GM21515 (cell line): ENCODE results near the gene CPEB3.
"Not testable (repeated sequence)": the region's sequence is repeated elsewhere in the genome, so short reads cannot be mapped to it uniquely, and the experiment has no call there.

ENCODE experiments used
- ATAC-seq: cut with Tn5 transposase; IDR thresholded peaks from one replicate; pipeline ENCODE4 v1.9.1; 2021; ENCODE audit not compliant: unreplicated experiment

The CPEB3 gene

DNA sequence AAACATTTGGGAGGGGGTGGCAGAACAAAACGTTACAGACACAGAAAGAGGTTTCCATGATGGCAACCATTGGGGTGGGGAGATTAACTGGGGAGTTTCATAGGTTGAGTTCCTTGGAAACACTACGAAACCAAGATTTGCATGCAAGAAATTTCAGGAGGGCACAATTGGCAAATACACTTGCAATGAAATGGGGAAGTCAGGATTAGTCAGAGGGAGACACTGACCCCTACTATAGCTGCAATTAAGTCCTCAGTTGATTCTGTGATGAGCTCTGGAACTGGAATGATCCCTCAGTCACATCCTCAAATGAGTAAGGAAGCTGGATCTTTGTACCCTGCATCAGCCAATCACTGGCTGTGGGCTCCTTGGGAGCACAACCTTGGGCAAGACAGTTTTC, 22.1 kb downstream of the CPEB3 start:
- ATAC-seq, result no peak

DNA sequence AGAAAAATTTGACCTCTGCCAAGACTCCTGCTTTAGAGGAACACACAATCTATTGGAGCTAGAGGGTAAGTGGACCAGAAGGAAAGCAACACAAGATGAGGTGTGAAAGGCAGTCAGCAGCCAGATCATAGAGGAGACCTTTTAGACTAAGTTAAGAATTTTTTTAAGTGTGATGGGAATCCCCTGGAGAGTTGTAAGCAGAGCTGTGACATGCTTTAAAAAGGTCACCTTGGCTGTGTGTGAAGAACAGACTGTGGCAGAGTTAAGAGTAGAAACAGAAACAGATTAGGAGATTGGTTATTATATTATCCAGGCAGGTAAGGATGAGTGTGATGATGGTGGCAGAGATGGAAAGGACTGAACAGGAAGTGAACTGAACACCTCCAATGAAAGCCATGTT, 23.5 kb downstream of the CPEB3 start:
- no peak for ATAC-seq

DNA sequence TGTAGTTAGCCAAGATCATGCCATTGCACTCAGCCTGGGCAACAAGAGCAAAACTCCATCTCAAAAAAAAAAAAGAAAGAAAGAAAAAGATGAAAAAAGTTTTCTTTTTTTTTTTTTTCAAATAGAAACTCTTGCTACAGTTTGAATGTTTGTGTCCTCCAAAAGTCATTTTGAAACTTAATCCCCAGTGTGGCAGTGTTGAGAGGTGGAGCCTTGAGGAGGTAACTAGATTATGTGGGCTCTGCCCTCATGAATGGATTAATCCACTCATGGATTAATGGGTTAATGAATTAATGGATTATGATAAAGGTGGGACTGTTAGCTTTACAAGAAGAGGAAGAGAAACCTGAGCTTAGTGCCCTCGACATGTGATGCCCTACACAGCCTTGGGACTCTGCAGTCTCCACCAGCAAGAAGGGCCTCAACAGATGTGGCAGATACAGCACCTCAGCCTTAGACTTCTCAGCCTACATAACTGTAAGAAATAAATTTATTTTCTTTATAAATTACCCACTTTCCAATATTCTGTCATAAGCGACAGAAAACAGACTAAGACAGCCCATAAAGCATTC, 25.1 kb downstream of the CPEB3 start:
- no peak for ATAC-seq

DNA sequence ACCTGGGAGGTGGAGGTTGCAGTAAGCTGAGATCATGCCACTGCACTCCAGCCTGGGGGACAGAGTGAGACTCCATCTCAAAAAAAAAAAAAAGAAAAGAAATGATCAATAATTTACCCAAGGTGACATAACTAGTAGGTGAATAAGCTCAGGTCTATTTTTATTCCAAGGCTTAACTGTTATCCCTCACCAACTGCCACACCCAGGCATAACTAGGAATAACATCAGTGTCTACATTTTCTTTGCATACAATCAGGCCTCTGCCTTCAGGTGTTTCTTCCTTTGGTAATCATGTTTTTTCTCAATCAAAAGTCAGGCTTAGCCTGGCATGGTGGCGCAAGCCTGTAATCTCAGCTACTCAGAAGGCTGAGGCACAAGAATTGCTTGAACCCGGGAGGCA, 26.6 kb downstream of the CPEB3 start:
- no peak for ATAC-seq

DNA sequence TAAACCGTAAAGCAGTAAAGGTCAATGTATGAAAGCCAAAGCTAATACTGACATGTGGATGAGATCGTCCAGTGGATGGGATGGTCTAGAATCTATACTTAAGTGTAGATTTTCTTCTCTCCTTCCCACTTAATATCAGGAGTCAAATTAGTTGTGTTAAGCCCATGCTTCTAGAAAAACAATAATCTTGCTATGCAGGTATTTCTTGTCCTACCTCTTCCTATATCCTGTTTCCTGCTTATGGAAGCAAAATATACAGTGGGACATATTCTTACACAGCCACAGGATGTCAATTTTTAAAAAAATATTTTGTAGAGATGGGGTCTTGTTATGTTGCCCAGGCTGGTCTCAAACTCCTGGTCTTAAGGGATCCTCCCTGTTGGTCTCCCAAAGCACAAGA, 27.5 kb downstream of the CPEB3 start:
- no peak for ATAC-seq

DNA sequence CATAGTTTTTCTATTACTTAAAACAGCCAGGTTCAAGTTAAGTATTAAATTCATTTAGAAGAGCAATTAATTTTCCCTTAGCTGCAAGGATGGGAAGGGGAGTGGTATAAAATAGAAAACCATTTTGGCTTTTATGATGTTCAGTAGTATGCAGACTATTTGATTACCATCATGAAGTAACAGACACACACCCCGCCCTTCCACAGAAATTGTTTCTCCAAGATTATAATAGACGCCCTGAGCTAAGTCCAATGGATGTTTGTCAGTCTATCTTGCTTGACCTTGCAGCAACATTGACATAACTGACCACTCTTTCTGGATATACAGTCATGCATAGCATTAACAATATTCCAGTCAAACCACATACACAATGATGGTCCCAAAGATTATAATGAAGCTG, 42.3 kb downstream of the CPEB3 start:
- no peak for ATAC-seq

DNA sequence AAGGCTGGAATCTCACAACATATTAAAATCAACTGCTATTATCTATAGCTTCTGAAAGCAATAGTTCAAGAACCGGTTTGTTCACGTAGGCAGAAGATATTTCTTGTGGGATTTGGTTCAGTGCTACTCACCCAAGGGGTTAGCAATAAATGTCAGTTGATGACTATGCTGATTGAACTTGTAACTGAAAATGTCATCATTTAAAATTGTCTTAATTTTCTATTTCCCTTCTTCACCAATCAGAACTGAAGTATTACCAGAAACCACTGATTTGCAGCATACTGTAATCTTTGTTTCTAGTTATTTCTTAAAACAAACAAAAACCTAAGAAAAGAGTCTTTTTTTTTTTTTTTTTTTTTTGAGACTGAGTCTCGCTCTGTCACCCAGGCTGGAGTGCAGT, 46.1 kb downstream of the CPEB3 start:
- ATAC-seq, result peak; percentile 45

DNA sequence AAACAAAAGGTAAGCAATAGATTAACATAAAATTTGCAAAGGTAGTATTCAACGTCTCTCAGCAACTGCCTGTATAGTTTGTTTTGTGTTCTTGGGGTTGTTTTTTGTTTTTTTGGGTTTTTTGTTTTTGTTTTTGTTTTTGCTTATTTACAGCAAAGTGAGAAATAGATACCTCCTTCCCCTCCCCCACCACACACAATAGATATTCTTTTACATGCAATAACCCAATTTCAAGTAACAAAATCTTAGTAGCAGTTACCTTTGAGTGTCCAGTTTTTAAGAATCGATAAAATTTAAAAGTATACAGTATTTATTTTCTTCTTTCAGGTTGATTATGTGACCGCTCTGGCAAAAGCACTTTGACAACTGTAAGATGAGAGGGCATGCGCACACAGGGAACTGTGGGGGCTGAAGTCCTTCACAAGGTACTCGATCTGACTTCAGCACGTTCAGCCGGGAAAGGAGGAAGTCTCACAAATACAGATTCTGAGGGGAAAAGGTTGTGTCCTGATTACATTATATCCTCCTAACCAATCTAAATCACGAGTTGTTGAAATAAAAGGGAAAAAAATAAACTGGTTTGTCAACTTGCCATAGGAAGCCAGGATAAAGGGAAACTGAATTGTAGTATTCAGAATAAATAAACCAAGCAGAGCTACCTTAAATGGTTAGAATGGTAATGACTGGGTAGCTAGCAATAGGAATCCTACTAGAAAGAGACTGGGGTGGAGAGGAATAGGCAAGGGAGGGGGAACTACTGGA, 47.8 kb downstream of the CPEB3 start:
- ATAC-seq, result no peak

DNA sequence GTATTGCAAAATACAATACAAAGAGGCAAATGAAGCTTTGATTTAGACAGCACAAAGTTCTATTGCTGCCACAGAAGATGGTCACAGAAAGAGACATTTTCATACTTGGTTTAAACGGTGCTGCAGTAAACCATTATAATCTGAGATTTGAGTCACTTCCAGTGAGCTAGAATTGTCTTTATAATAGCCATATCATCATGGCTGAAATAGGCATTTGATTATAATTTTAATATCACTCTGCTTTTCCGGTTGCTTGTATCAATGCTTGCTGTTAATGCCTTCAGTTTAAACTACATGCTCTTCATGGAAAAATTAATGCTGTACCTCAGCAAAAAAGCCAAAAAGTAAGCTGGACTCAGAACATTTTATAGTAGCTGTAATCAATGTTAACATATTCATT, 48.5 kb downstream of the CPEB3 start:
- no peak for ATAC-seq

DNA sequence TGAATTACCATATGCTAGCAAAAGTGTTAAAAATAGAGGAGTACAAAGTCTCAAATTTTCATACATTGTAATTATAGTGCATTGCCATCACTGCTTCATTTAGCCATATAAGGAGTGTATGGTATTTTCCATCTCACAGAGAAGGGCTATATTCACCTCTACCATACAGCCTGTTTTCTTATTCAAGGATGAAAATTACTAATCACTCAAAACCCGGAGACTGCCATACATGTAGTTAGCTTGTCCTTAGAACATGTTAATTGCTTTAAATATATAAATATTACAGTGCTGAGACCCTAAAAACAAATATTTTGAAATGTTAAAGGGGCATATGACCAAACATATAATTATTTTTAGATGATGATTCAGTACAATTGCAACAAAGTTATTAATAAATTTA, 49.4 kb downstream of the CPEB3 start:
- ATAC-seq, result no peak

DNA sequence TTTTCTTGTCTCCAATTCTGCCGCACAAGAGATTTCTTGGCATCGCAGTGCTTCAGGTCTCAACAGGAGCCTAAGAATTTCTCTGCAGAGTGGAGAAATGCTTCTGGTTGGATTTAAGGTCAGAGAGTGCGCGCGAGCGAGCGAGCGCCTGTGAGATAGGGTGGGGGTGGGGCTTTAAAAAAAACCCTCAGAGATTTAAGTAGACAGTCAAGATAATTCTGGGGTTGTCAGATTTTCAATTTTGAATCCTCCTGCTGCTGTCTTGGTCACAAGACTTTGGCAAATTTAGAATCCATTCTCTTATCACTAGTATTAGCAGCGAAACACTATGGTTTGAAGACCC, 49.7 kb downstream of the CPEB3 start:
- ATAC-seq, result no peak

DNA sequence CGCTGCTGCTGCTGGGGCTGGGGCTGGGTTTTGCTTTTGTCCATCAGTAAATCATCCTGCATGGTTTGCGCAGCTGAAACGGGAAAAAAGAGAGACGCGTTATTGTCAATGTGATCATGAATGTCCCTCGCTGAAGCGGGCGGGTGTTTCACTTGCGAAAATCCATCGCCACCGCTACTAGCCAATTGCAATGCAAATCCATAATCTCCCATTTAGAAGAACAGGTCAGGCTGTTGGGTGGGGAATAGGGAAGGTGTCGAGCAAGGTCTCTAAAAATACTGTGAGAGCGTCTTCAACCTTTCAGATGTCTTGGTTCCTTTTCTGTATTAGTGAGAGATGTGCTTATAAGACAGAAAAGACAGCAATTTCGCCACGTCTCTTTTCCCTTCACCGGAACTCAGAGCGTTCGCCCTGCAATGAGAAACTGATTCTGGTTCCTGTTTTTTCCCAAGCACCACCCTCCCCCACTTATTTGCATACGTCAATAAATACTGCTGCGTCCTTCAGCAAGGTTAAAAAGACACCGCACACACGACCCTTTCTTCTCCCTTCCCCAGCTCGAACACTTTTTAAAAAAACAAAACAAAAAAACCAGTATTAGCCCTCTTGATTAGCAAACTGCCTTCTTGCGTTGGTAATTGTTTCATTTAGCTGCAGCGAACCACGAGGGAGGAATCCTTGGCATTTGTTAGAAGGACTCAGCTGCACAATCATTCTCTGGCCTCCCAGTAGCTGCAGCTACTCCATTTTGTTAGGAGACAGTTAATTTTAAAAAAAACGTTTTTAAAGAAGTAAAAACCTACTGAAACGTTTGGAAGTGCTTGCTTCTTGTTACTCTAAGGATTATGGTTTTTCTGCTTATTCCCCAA, 50.4 kb downstream of the CPEB3 start:
- peak; percentile 59 for ATAC-seq

DNA sequence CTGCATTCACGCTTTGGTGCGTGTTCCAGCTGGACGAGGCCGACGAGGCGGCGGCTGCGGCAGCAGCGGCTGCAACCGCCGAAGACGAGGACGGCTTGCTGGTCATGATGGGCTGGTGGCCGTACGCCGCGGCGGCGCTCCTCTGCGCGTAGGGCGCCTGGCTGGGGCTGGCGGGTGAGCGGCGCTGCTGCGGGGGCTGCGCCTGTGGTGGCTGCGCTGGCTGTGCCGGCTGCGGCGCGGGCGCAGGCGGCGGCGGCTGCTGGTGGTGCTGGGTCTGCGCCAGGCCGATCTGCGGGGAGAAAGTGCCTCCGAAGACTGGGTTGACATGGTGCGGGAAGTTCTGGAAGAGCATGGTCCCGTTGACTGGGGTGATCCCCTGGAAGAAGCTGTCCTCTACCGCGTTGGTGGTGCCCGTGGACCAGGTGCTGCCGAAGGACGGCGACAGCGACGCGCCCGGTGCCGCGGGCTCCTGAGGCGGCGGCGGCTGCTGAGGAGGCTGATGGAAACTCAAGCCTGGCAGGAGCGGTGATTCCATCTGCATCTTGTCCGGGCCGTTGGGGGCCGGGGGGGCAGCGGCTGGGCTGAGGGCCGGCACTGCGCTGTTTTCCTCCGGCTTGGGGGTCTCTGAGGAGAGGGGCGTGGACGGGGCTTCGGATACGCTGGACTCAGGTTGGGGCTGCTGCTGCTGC, 51.1 kb downstream of the CPEB3 start:
- peak; percentile 46 for ATAC-seq

DNA sequence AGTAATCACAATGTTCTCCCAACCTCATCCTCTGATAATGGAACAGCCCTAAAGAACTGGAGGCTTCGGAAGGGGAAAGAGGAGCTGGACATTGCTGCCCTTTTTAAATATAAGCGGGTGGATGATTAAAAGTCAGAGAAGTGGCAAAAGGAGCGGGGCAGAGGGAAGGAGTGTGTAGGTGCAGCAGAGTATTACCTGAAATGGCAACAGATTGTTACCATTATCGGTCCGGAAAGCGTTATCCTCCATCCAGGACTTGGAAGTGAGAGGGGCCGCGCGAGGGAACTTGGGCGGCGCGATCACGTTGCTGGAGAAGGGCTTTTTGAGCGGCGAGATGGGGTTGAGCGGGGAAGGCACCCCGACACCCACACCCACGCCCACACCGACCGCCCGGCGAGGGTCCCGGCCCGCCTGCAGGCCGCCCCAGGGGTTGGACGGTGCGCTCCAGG, 51.7 kb downstream of the CPEB3 start:
- ATAC-seq, result no peak

DNA sequence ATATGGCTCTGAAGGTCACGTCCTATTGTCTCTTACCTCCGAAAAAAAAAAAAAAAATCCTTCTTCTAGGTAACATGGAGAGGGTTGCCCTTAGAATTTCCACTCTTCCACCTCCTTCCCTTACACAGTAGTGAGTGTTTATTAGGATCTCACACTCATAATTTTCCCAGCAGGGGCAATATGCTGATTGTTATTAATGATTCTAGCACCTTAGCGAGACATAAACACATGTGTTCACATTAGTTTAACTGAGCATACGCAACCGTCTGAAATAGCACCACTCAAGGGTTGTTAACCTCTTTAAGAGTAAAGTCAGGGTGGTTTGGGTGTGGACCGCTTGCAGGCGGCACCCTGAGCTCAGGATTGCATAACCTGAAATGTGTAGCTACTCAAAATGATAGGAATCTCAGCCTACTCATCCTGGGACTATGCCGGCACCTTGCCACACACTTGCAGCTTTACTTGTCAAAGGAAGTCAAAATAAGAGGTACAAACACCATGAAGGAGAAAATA, 52.2 kb downstream of the CPEB3 start:
- ATAC-seq, result no peak

DNA sequence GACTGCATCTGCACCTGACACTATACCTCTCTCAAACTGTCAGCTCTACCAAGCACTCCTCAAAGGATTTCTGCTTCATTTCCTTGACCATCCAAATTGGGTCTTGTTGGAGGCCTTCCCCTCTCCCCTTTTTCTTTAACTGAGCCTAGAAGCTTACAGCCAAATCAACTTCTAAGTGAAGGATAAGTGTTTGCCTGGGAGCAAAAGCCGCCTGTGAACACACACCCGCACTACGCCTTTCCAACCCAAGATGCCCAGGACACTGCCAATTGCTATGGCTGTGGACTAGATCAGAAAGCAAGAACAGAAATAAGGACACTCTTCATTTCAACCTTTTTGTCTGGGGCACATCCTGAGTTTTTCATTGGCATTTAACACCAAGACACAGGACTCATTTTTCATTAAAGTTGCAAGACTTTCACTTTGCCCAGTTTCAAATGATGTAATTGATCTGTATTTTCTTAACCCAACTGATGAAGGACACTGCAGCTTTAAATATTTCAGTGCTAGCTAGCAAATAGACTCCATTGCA, 52.8 kb downstream of the CPEB3 start:
- ATAC-seq, result no peak

DNA sequence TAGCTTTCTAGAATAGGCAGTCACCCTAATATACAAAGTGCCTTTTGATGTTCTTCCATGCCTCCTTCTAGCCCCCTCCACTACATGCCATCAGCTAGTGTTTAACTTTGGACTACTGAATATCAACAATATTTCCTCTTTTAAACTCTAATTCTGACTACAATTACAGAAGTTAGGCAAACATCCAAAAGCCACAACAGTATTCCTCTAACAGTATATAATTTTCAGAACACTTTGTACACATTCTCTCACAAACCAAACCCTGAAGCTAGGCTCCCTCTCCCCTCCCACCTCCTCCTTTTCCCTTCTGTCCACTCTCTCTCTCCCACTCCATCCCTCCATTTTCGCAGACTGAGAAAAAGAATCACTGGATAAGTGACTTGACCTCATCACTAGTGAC, 59.7 kb downstream of the CPEB3 start:
- ATAC-seq, result no peak

DNA sequence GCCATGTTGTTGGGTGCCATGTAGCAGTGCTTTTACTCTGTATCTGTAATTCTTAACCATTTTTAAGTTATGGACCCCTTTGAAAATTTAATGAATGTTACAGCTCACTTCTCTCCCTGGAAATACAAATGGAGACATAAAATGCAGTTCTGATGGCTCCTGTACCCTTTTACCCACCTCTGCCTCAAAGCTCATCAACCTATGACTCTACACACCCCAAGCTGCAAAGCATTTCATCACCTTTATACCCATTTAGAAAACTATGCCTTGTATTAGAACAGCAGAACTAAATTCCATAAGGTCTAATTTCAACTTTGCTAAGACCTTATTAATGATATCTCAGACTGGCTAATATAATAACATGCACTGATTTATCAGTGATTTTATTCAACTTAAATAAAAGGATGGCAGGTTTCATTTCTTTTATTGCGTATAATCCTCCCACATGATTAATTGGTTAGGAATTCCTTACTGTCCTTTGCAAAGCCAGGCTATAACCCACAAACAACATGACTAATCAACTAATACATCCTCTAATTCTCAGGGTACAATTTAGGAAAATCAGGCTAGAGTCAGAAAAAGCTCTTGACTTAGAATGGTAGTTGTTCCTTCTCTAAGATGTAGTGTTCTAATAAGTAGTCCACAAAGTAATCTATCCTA, 68.1 kb downstream of the CPEB3 start:
- ATAC-seq, result no peak

DNA sequence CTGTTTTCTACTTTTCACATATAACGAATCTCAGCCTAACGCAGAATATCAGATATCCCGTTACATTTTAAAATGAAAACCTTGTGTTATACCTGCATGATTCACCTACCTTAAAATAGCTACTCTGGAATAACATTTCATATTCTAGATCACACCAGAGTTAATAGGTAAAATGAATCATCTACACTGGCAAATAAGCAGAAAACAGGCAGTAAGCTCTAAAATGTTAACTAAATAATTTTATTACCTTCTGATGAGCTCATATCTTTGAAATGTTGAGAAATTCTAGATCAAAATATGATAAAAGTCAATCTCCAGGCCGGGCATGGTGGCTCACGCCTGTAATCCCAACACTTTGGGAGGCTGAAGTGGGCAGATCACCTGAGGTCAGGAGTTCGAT, 71.3 kb downstream of the CPEB3 start:
- ATAC-seq, result no peak

DNA sequence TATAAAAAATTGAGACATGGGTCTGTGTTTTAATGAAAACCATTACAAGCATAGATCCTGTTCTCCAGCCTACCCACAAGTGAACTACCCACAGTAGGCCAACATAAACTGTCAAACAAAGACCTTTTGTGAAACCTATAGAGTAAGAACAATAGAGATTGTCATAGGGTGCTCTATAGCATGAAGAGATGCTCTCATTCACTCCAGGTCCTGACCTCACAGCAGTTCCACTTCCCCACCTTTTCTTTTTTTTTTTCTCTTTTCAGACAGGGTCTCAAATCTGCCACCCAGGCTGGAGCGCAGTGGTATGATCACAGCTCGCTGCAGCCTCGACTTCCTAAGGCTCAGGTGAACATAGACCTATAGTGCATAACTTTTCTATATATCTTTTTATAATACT, 72.3 kb downstream of the CPEB3 start:
- no peak for ATAC-seq

DNA sequence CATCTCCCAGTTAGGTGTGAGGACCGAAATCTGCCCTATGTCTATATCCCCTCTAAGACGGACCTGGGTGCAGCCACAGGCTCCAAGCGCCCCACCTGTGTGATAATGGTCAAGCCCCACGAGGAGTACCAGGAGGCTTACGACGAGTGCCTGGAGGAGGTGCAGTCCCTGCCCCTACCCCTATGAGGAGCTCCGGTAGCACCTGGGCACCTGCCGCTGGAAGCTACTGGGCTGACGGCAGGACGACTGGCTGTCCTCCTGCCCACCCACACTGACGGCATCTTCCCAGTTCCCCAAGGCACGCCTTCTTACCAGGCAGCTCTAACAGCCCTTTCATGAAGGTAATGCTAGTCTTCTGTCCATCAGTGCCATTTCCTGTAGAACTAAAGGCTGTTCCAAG, 74.3 kb downstream of the CPEB3 start:
- ATAC-seq, result not testable (repeated sequence)
